ENCODE data around the gene IKZF2. TPM values are rescaled to one million over a fixed set of nuclear protein-coding genes. Genes with fewer than 3 reads are reported as not detected.

IKZF2 gene
- total RNA-seq, 1 experiment from 2014 or later = 0.44 TPM

- no TSS peak for BruUV-seq (replicated peaks)
- Histone ChIP-seq H3K4me3 (ENCODE audit: low read depth in 2 of 2, low read length in 2 of 2) (no peak overlapping the region), H3K36me3 (ENCODE audit: control insufficient read depth, insufficient read depth, low read length) (no peaks in the 10 kb centered on the region), H3K27ac (ENCODE audit: low read length) (no peak overlapping the region), H3K9me3 (ENCODE audit: control insufficient read depth, insufficient read depth, low read depth, low read length) (no peaks in the 10 kb centered on the region), H3K4me1 (ENCODE audit: control insufficient read depth, insufficient read depth, low read length) (no peaks in the 10 kb centered on the region), H3K27me3 (ENCODE audit: control insufficient read depth, insufficient read depth, low read length) (no peaks in the 10 kb centered on the region)
- in situ Hi-C loops (cut with HindIII; ENCODE audit: low pct_unique_long_range_greater_than_20kb, low sequenced_read_pairs) (no loop called here), intact Hi-C loops (cut with micrococcal nuclease; ENCODE audit: unreplicated experiment) (no loop called here)
- no peak for TF ChIP-seq SIN3A (IDR thresholded peaks at IDR 0.05; ENCODE audit: borderline replicate concordance, insufficient read depth, low read depth, low read length)
- TF ChIP-seq POLR2AphosphoS5 (IDR thresholded peaks at IDR 0.05; ENCODE audit: low read depth, low read length) = no peak
- TF ChIP-seq REST (IDR thresholded peaks at IDR 0.05; ENCODE audit: insufficient read depth in 1 of 2, low read depth in 2 of 2, low read length in 1 of 2) = no peak
- no peak for TF ChIP-seq CTCF (IDR thresholded peaks at IDR 0.05)
- no peak for TF ChIP-seq TCF7L2 (IDR thresholded peaks at IDR 0.05; ENCODE audit: low read depth, low read length)
- CTCF ChIA-PET = no interaction called here
- DNase-seq (ENCODE audit: low read depth, low spot score) = no peak
- POLR2A ChIA-PET = no interaction called here
- ATAC-seq = no peak
Measured at GRCh38 chr2:212960336-212960735, 191.1 kb downstream of the IKZF2 start.

GRCh38 chr2:212959471-212960117 is 191.8 kb downstream of the IKZF2 start:
- no peak overlapping the region for H3K4me3 ChIP-seq (ENCODE audit: low read depth in 2 of 2, low read length in 2 of 2)
- intact Hi-C loops (cut with micrococcal nuclease; ENCODE audit: unreplicated experiment) = no loop called here
- ChIA-PET CTCF (no interaction called here), POLR2A (no interaction called here)
- no TSS peak for BruUV-seq (replicated peaks)
- TF ChIP-seq POLR2AphosphoS5 (IDR thresholded peaks at IDR 0.05; ENCODE audit: low read depth, low read length) (no peak), SIN3A (IDR thresholded peaks at IDR 0.05; ENCODE audit: borderline replicate concordance, insufficient read depth, low read depth, low read length) (no peak), CTCF (IDR thresholded peaks at IDR 0.05) (no peak), REST (IDR thresholded peaks at IDR 0.05; ENCODE audit: insufficient read depth in 1 of 2, low read depth in 2 of 2, low read length in 1 of 2) (no peak)
- no peaks in the 10 kb centered on the region for H3K4me1 ChIP-seq (ENCODE audit: control insufficient read depth, insufficient read depth, low read length)
- in situ Hi-C loops (cut with HindIII; ENCODE audit: low pct_unique_long_range_greater_than_20kb, low sequenced_read_pairs) = no loop called here
- H3K27me3 ChIP-seq (ENCODE audit: control insufficient read depth, insufficient read depth, low read length) = no peaks in the 10 kb centered on the region
- no peaks in the 10 kb centered on the region for H3K36me3 ChIP-seq (ENCODE audit: control insufficient read depth, insufficient read depth, low read length)
- no peaks in the 10 kb centered on the region for H3K9me3 ChIP-seq (ENCODE audit: control insufficient read depth, insufficient read depth, low read depth, low read length)
- H3K27ac ChIP-seq (ENCODE audit: low read length) = no peak overlapping the region
- ATAC-seq (no peak), DNase-seq (ENCODE audit: low read depth, low spot score) (no peak)
